ENCODE results near the gene UBA1.

Gene UBA1

DNA sequence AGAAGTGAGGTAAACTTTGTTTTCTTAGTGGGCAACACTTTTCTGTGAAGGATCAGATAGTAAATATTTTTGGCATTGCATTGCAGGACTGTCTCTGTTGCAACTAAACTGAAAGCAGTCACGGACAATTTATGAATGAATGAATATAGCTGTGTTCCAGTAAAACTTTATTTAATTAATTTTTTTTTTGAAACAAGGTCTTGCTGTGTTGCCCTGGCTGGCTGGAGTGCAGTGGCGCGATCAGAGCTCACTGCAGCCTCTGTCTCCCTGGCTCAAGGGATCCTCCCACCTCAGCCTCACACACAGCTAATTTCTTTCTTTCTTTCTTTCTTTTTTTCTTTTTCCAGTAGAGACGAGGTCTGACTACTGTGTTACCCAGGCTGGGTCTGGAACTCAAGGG is 32.8 kb upstream of the UBA1 start:
- ChIA-PET CTCF (no interaction called here), POLR2A (no interaction called here)
- TF ChIP-seq, protein P1, sequence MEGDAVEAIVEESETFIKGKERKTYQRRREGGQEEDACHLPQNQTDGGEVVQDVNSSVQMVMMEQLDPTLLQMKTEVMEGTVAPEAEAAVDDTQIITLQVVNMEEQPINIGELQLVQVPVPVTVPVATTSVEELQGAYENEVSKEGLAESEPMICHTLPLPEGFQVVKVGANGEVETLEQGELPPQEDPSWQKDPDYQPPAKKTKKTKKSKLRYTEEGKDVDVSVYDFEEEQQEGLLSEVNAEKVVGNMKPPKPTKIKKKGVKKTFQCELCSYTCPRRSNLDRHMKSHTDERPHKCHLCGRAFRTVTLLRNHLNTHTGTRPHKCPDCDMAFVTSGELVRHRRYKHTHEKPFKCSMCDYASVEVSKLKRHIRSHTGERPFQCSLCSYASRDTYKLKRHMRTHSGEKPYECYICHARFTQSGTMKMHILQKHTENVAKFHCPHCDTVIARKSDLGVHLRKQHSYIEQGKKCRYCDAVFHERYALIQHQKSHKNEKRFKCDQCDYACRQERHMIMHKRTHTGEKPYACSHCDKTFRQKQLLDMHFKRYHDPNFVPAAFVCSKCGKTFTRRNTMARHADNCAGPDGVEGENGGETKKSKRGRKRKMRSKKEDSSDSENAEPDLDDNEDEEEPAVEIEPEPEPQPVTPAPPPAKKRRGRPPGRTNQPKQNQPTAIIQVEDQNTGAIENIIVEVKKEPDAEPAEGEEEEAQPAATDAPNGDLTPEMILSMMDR (IDR thresholded peaks at IDR 0.05; ENCODE audit: control extremely low read depth, extremely low read depth, low read depth, missing control alignments) = no peak

DNA sequence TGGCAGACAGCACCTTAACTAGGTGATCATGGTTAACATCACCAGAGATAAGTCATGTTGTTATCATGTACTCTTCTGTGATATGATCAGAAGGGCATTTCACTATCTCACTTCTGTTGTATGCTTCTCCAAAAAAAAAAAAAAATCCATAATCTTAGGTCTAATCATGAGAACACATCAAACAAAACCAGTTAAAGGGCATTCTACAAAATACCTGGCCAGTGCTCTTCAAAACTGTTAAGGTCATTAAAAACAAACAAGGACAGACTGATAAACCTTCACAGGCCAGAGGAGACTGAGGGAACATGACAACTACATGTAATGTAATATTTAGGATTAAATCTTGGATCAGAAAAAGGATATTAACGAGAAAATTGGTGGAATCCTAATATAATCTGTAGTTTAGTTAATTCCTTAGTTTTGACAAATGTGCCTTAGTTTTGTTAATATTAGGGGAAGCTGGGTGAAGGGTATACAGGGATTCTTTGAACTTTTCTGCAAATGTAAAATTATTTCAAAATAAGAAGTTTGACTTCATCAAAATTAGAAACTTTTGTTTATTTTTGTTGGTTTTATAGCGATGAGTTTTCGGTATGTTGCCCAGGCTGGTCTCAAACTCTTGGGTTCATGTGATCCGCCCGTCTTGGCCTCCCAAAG is 30.6 kb upstream of the UBA1 start:
- CTCF ChIA-PET = no interaction called here
- TF ChIP-seq, protein P1 (IDR thresholded peaks at IDR 0.05; ENCODE audit: control extremely low read depth, extremely low read depth, low read depth, missing control alignments) = no peak
- no peak for DNase-seq (ENCODE audit: extremely low spot score)
- POLR2A ChIA-PET = interaction anchor here (0.6 kb wide), 1 partner anchor 12 kb away, joined by 3 read pairs; no protein-coding TSS in a partner anchor

More for the DNA sequence above, 32.8 kb upstream of the UBA1 start:
- no peak for DNase-seq (ENCODE audit: extremely low spot score)

DNA sequence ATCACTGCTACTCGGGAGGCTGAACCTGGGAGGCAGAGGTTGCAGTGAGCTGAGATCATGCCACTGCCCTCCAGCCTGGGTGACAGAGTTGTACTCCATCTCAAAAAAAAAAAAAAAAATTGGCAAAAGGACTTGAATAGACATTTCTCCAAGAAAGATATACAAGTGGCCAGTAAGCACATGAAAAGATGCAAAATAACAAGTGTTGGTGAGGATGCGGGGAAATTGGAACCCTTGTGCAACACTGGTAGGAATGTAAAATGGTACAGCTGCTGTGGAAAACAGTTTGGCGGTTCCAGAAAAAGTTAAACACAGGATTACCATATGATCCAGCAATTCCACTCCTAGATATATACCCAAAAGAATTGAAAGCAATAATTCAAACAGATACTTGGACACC is 29.2 kb upstream of the UBA1 start:
- no peak for DNase-seq (ENCODE audit: extremely low spot score)
- POLR2A ChIA-PET = no interaction called here
- CTCF ChIA-PET = no interaction called here
- TF ChIP-seq, protein P1 (IDR thresholded peaks at IDR 0.05; ENCODE audit: control extremely low read depth, extremely low read depth, low read depth, missing control alignments) = no peak

DNA sequence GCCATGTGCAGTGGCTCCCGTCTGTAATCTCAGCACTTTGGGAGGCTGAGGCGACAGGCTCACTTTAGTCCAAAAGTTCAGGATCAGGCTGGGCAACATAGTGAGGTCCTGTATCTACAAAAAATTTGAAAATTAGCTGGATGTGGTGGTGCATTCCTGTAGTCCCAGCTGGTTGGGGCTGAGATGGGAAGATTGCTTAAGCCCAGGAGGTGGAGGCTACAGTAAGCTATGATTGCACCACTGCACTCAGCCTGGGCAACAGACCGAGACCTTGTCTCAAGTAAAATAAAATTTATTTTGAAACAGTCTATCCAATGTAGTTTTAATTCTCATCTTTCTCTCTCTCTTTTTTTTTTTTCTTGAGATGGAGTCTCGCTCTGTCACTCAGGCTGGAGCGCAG is 27.5 kb upstream of the UBA1 start:
- CTCF ChIA-PET = no interaction called here
- TF ChIP-seq, protein P1 (IDR thresholded peaks at IDR 0.05; ENCODE audit: control extremely low read depth, extremely low read depth, low read depth, missing control alignments) = no peak
- no peak for DNase-seq (ENCODE audit: extremely low spot score)
- POLR2A ChIA-PET = no interaction called here

DNA sequence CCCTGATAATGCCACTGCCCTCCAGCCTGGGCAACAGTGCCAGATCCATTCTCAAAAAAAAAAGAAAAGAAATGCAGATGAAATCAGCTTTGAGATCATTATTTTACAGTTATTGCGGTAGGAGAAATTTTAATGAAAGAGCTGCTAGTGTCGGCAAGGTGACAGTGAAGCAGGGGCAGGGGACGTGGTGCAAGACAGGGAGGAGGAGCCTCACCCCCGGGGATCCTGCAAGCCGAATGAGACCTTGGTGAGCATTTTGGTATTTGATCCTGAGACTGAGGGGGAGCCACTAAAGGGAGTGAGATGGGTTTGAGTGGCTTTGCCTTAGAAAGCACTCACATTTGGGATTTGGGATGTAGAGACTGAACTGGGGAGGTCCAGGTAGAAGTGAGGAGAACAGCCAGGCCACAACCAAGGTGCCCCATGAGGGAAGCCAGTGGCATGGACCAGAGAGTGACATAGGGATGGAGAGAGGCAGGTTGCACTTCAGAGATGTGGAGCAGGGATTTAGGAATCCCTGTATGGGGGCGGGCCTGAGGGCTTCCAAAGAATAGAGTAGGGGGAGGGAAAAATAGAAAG is 25.0 kb upstream of the UBA1 start:
- ChIA-PET POLR2A (no interaction called here), CTCF (no interaction called here)
- TF ChIP-seq, protein P1 (IDR thresholded peaks at IDR 0.05; ENCODE audit: control extremely low read depth, extremely low read depth, low read depth, missing control alignments) = no peak
- no peak for DNase-seq (ENCODE audit: extremely low spot score)

DNA sequence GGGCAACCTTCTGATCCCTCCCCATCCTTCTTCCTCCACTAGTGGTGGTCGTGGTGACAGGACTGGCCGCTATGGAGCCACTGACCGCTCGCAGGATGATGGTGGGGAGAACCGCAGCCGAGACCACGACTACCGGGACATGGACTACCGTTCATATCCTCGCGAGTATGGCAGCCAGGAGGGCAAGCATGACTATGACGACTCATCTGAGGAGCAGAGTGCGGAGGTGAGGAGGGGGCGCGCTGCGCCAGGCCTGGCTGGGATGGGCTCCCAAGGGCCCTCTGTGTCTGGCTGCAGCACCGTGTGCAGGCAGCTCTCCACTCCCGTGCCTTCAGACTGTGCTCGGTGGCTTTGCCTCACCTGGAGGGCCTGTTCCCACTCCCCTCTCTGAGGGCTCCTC is 24.4 kb upstream of the UBA1 start:
- TF ChIP-seq, protein P1 (IDR thresholded peaks at IDR 0.05; ENCODE audit: control extremely low read depth, extremely low read depth, low read depth, missing control alignments) = no peak
- CTCF ChIA-PET = interaction anchor here (1.4 kb wide), 1 partner anchor 24 kb away, joined by 3 read pairs; the partner anchor contains the start of genes NDUFB11 and RBM10
- DNase-seq (ENCODE audit: extremely low spot score) = no peak
- POLR2A ChIA-PET = no interaction called here

All from GM10248 (cell line).